HG02938 (cell line): Measurements from ENCODE around the gene ADAMTS5.

Source experiments
- ATAC-seq: cut with Tn5 transposase; IDR thresholded peaks from one replicate; pipeline ENCODE4 v1.9.1; 2021; ENCODE audit warnings: mild to moderate bottlenecking, moderate library complexity; ENCODE audit not compliant: unreplicated experiment

The ADAMTS5 gene

GRCh38 chr21:26892151-26892550 lies 74.7 kb downstream of the ADAMTS5 start:
- ATAC-seq = no peak

GRCh38 chr21:26888931-26889330 lies 78.0 kb downstream of the ADAMTS5 start:
- ATAC-seq = no peak

GRCh38 chr21:26888256-26888655 lies 78.6 kb downstream of the ADAMTS5 start:
- no peak for ATAC-seq

GRCh38 chr21:26887251-26887650 lies 79.6 kb downstream of the ADAMTS5 start:
- ATAC-seq = no peak

GRCh38 chr21:26884436-26884835 lies 82.5 kb downstream of the ADAMTS5 start:
- ATAC-seq = no peak

- no peak for ATAC-seq
Measured at GRCh38 chr21:26883768-26884167, 83.1 kb downstream of the ADAMTS5 start.

- ATAC-seq = no peak
Measured at GRCh38 chr21:26881504-26882228, 85.2 kb downstream of the ADAMTS5 start.

GRCh38 chr21:26877018-26877417 lies 89.9 kb downstream of the ADAMTS5 start:
- ATAC-seq = no peak

GRCh38 chr21:26874347-26874746 lies 92.5 kb downstream of the ADAMTS5 start:
- no peak for ATAC-seq
